ENCODE results near the gene CYP11A1. TPM values are rescaled to one million over a fixed set of nuclear protein-coding genes. Genes with fewer than 3 reads are reported as not detected.

CYP11A1 gene
- total RNA-seq, 1 donor from 2014 or later: 2.0 TPM

DNA sequence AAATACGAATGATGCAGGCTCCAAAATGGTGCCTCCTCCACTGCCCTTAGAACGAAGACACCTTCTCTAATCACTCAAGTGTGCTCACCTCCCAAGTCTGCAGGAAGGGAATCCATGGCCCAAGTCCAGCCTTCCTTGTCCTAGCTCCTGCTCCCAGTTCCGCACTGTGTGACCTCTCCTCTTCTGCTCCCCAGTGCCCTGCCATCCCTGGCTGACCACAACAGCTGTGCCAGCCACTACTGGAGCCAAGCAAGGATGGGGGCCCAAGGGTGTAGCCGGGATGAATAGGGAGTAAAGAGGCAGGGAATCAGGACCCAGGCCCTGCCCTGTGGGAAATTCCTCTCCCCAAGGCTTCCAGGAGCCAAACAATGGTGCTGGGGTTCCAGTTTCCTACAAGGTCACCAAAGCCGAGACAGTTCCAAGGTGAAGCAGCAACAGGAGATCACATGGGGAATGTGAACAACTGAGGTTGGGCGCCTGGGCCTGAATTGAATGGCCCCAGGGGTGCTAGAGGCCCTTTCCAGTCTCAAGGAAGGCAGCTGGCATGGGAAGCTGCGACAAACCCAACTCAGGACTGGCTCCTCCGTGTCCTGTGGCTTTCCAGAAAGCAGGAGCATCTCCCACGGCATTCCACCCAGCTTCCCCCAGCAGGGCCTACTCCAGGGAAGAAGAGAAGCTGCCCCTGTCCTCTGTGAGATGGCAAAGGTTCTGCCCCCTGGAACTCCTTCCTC lies 46.1 kb upstream of the CYP11A1 start:
- no peak overlapping the region for H3K4me3 ChIP-seq (ENCODE audit: low read depth, low read length)
- TF ChIP-seq, protein P1, sequence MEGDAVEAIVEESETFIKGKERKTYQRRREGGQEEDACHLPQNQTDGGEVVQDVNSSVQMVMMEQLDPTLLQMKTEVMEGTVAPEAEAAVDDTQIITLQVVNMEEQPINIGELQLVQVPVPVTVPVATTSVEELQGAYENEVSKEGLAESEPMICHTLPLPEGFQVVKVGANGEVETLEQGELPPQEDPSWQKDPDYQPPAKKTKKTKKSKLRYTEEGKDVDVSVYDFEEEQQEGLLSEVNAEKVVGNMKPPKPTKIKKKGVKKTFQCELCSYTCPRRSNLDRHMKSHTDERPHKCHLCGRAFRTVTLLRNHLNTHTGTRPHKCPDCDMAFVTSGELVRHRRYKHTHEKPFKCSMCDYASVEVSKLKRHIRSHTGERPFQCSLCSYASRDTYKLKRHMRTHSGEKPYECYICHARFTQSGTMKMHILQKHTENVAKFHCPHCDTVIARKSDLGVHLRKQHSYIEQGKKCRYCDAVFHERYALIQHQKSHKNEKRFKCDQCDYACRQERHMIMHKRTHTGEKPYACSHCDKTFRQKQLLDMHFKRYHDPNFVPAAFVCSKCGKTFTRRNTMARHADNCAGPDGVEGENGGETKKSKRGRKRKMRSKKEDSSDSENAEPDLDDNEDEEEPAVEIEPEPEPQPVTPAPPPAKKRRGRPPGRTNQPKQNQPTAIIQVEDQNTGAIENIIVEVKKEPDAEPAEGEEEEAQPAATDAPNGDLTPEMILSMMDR (IDR thresholded peaks at IDR 0.05; ENCODE audit: insufficient read depth, low read length, poor library complexity, severe bottlenecking): no peak
- DNase-seq (ENCODE audit: low read depth): no peak
- peaks cover 6% of the 10 kb centered on the region for H3K36me3 ChIP-seq (ENCODE audit: control insufficient read depth, insufficient read depth, low read length)
- no peaks in the 10 kb centered on the region for H3K27me3 ChIP-seq (ENCODE audit: control insufficient read depth, insufficient read depth, low read length)

DNA sequence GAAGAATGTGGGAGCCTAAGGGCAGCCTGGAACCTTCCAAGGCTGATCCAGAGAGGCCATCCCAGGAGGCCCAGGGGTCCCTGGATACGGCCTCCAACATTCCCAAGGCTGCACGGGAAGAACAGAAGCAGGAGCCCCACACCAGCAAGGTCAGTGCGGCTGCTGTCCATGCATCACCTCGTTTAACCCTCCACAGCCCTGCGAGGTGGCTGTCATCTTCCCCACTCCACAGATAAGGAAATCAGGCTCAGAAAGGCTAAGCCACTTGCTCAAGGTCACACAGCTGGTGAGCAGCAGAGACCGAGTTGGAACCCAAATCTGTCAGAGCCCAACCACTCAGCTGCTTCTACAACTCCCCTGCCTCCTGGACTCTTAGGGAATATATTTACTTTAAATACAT lies 44.7 kb upstream of the CYP11A1 start:
- no peak overlapping the region for H3K4me3 ChIP-seq (ENCODE audit: low read depth, low read length)
- DNase-seq (ENCODE audit: low read depth): no peak
- H3K27me3 ChIP-seq (ENCODE audit: control insufficient read depth, insufficient read depth, low read length): no peaks in the 10 kb centered on the region
- TF ChIP-seq, protein P1 (IDR thresholded peaks at IDR 0.05; ENCODE audit: insufficient read depth, low read length, poor library complexity, severe bottlenecking): no peak
- peaks cover 6% of the 10 kb centered on the region for H3K36me3 ChIP-seq (ENCODE audit: control insufficient read depth, insufficient read depth, low read length)

DNA sequence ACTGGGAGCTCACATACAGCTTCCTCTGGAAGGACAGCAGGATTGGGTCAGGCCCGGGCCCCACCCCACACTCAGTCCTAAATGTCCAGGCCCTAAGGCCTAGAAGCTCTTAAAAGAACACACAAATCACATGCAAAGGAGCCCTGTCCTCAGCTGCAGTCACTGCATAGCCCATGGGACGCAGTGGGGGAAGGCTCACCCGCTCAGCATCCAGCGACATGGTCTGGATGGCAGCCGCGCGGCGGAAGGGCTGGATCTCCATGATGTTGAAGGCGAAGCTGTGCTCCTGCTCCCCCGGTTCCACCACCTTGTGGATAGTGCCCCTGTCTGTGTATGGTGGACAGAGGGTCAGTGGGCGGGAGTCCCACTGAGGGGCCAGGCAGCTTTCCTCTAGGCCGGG lies 44.2 kb upstream of the CYP11A1 start:
- no peak overlapping the region for H3K4me3 ChIP-seq (ENCODE audit: low read depth, low read length)

DNA sequence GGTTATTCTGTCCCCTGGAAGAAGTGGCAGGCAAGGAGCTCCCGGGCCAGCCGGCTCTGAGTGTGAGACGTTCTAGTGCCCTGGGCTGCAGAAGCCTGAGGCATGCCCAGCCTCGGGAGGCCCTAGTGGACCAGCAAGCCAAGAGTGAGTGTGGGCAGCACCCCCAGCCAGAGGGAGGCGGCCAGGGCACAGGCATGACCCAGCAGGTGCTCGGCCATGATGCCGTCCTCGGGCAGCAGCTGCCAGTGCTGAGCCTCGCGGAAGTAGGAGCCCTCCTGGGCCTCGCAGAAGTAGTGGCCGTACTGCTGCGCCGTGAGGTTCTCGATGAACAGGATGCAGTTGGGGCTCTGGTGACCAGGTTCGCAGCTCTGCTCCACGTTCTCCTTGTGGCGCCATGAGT lies 43.1 kb upstream of the CYP11A1 start:
- Histone ChIP-seq H3K27me3 (ENCODE audit: control insufficient read depth, insufficient read depth, low read length) (no peaks in the 10 kb centered on the region), H3K4me3 (ENCODE audit: low read depth, low read length) (no peak overlapping the region), H3K36me3 (ENCODE audit: control insufficient read depth, insufficient read depth, low read length) (peaks cover 4% of the 10 kb centered on the region)
- TF ChIP-seq, protein P1 (IDR thresholded peaks at IDR 0.05; ENCODE audit: insufficient read depth, low read length, poor library complexity, severe bottlenecking): no peak
- no peak for DNase-seq (ENCODE audit: low read depth)

More for the DNA sequence above, 44.2 kb upstream of the CYP11A1 start:
- DNase-seq (ENCODE audit: low read depth): no peak
- no peaks in the 10 kb centered on the region for H3K27me3 ChIP-seq (ENCODE audit: control insufficient read depth, insufficient read depth, low read length)
- H3K36me3 ChIP-seq (ENCODE audit: control insufficient read depth, insufficient read depth, low read length): peaks cover 4% of the 10 kb centered on the region
- TF ChIP-seq, protein P1 (IDR thresholded peaks at IDR 0.05; ENCODE audit: insufficient read depth, low read length, poor library complexity, severe bottlenecking): no peak

DNA sequence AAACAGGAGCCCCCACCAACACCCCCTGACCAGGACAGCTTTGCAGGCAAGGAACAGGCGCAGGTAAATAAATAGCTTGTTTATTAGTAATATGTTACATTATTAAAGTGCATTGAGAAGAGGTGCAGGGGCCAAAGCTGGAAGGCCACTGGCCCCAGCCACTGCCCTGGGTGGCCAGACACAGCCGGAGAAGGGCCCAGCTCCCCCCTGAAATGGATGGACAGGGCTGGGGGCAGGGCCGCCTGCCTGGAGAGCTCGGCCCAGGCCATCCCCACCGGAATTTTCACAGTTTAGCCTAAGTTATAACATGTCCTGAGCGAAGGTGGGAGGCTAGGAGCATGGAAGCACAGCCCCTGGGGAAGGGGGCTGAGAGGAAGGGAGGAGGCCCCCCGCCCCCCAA lies 41.8 kb upstream of the CYP11A1 start:
- TF ChIP-seq, protein P1 (IDR thresholded peaks at IDR 0.05; ENCODE audit: insufficient read depth, low read length, poor library complexity, severe bottlenecking): no peak
- DNase-seq (ENCODE audit: low read depth): no peak
- no peaks in the 10 kb centered on the region for H3K27me3 ChIP-seq (ENCODE audit: control insufficient read depth, insufficient read depth, low read length)
- H3K4me3 ChIP-seq (ENCODE audit: low read depth, low read length): no peak overlapping the region
- peaks cover 4% of the 10 kb centered on the region for H3K36me3 ChIP-seq (ENCODE audit: control insufficient read depth, insufficient read depth, low read length)

DNA sequence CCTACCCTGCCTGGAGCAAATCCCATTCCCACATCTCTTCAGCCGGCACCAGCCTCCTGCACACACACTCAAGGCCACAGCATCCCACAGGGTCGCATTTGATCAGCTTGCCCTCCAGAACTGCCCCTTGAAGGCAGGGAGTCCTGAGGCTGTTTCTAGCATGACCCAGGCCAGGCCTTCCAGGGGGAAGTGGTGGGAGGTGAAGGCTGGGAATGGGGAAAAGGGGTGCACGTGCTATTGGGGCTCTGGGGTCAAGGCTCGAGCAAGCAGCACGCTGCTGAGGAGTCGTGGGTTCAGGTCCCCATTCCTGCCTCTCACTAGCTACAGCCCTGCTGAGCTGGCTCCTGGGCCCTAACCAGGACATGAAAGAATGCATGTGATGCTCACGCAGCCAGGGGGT lies 41.4 kb upstream of the CYP11A1 start:
- Histone ChIP-seq H3K4me3 (ENCODE audit: low read depth, low read length) (no peak overlapping the region), H3K27me3 (ENCODE audit: control insufficient read depth, insufficient read depth, low read length) (no peaks in the 10 kb centered on the region), H3K36me3 (ENCODE audit: control insufficient read depth, insufficient read depth, low read length) (peaks cover 4% of the 10 kb centered on the region)
- no peak for DNase-seq (ENCODE audit: low read depth)
- TF ChIP-seq, protein P1 (IDR thresholded peaks at IDR 0.05; ENCODE audit: insufficient read depth, low read length, poor library complexity, severe bottlenecking): no peak
